Measurements from ENCODE around the gene SLC16A3. TPM values are rescaled to one million over a fixed set of nuclear protein-coding genes. Genes with fewer than 3 reads are reported as not detected.

SLC16A3 gene
- total RNA-seq, 1 donor = 44.6 TPM

DNA sequence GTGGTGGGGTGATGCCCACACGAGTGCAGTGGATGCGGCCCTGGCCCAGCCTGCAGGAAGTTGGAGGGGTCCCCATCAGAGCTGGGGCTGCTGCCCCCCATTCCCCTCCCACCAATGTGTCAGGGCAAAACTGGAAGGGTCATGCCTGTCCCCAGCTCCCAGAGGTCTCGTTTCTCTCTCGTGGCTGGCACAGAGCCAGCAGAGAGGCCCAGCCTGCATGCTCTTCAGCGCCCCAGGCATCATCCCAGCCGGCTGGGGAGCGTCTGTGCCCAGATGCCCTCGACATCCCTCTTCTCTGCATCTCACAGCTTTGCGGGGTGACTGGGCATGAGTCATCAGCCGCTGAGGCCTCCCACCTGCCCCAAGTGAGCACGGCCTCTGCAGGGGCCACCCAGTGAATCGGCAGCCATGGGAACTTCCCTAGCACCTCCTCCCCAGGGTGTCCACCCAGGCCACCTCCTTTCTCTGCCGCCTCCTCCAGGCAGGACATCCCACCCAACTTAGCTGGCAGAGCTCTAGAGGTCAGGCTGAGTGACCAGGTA is 54.4 kb downstream of the SLC16A3 start:
- peak; percentile 49 for DNase-seq (ENCODE audit: low read depth)
- no peak overlapping the region for H3K4me3 ChIP-seq (ENCODE audit: low read depth, low read length)
- TF ChIP-seq, protein P1, sequence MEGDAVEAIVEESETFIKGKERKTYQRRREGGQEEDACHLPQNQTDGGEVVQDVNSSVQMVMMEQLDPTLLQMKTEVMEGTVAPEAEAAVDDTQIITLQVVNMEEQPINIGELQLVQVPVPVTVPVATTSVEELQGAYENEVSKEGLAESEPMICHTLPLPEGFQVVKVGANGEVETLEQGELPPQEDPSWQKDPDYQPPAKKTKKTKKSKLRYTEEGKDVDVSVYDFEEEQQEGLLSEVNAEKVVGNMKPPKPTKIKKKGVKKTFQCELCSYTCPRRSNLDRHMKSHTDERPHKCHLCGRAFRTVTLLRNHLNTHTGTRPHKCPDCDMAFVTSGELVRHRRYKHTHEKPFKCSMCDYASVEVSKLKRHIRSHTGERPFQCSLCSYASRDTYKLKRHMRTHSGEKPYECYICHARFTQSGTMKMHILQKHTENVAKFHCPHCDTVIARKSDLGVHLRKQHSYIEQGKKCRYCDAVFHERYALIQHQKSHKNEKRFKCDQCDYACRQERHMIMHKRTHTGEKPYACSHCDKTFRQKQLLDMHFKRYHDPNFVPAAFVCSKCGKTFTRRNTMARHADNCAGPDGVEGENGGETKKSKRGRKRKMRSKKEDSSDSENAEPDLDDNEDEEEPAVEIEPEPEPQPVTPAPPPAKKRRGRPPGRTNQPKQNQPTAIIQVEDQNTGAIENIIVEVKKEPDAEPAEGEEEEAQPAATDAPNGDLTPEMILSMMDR (IDR thresholded peaks at IDR 0.05; ENCODE audit: insufficient read depth, low read length) = no peak

DNA sequence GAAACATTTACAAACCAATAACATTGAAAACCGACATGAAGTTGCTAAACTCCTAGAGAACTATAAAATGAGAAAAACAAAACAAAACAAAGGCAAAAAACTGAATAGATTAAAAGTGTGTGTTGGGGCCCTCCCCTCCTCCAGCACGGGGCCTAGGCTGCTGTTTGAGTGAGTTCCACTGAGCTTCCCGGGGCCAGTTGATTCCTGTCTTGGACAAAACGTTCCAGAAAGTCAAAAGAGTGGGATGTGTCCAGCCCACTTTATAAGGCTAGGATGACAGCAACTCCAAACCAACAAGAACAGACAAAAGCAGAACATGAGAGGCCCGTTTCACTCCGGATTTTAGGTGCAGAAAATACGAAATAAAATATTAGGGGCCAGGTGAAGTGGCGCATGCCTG is 56.3 kb downstream of the SLC16A3 start:
- H3K4me3 ChIP-seq (ENCODE audit: low read depth, low read length) = no peak overlapping the region
- no peak for DNase-seq (ENCODE audit: low read depth)
- TF ChIP-seq, protein P1 (IDR thresholded peaks at IDR 0.05; ENCODE audit: insufficient read depth, low read length) = no peak

DNA sequence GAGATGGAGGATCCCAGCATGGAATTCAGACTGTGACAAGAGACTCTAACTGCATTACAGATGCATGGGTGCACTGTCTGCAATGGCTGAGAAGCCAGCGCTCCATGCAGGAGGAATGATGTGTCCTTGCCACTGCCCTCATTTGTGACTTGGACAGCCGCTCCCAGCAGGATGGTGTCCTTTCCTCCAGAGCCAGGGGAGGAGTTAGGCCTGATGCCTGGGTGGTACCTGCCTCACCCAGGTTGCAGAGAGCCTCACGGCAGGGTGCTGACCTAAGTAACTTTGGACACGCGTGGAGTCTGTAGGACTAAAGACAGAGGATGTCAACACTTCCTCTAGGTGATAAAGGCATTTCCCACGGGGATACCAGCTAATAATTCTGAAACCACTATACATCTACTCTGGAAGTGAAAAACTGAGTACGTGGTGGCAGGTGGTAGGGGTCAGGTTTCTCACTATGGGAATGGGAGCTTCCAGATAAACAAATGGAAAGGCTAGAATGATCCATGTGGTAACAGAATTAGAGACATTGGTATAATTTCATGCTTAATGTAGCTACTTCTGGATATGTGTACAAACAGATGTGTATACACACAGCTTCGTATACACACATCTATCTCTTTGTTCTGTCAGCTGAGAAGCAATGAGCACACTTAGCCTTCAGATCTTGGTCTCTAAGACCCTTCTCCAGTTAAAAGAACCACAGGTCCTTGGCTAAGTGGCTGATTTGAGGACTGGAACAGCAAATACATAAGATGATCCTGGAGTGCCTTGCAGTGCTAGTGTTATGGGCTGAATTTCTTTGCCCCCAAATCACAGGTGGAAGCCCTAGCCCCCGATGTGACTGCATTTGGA is 58.4 kb downstream of the SLC16A3 start:
- no peak for DNase-seq (ENCODE audit: low read depth)
- TF ChIP-seq, protein P1 (IDR thresholded peaks at IDR 0.05; ENCODE audit: insufficient read depth, low read length) = no peak
- H3K4me3 ChIP-seq (ENCODE audit: low read depth, low read length) = no peak overlapping the region

DNA sequence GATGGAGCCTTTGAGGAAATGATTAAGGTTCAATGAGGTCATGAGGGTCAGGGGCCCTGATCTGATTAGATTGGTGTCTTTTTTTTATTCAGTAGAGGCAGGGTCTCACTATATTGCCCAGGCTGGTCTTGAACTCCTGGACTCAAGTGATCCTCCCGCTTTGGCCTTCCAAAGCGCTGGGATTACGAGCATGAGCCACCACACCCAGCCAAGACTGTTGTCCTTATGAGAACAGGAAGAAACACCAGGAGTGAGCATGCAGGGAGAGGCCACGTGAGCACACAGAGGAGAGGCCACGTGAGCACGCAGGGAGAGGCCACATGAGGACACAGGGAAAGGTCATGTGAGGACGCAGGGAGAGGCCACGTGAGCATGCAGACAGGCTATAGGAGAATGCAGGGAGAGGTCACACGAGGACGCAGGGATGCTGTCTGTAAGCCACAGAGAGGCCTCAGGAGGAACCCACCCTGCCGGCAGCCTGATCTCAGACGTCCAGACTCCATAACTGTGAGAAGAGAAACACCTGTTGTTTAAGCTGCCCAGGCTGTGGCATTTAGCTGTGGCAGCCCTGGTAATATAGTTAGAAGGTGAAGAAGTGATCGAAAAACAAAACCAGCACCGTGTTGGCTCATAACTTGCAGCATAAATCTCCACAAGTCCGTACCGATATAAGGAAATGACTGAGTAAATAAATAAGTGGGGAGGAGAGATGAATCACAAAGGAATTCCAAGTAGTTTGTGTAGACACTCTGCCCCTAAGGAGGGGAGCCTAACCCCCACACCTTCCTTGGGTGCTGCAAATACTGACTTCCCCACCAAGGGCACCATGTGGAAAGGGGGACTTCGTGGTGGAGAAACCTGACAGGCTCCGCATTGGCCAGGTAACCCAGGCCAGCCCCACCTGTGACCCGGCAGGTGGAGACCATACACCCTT is 59.3 kb downstream of the SLC16A3 start:
- H3K4me3 ChIP-seq (ENCODE audit: low read depth, low read length) = no peak overlapping the region

More for the DNA sequence above, 59.3 kb downstream of the SLC16A3 start:
- TF ChIP-seq, protein P1 (IDR thresholded peaks at IDR 0.05; ENCODE audit: insufficient read depth, low read length) = no peak
- DNase-seq (ENCODE audit: low read depth) = peak; percentile 75

Other genes starting within 250 kb of the SLC16A3 start
- 27.6 and 41.8 TPM in 2 replicates for gene CENPX, start 206.2 kb upstream of the SLC16A3 start, total RNA-seq (ENCODE audit: low replicate concordance)
- 15.5 and 22.0 TPM in 2 replicates for gene LRRC45, start 205.7 kb upstream of the SLC16A3 start, total RNA-seq (ENCODE audit: low replicate concordance)
- 6.2 and 13.5 TPM in 2 replicates for gene RAC3, start 197.4 kb upstream of the SLC16A3 start, total RNA-seq (ENCODE audit: low replicate concordance)
- gene DCXR, start 191.3 kb upstream of the SLC16A3 start, total RNA-seq (ENCODE audit: low replicate concordance) = 29.3 and 101 TPM in 2 replicates
- gene RFNG, start 177.2 kb upstream of the SLC16A3 start, total RNA-seq (ENCODE audit: low replicate concordance) = 32.0 and 33.3 TPM in 2 replicates
- gene GPS1, start 177.1 kb upstream of the SLC16A3 start, total RNA-seq (ENCODE audit: low replicate concordance) = 77.5 and 85.5 TPM in 2 replicates
- gene DUS1L, start 163.2 kb upstream of the SLC16A3 start, total RNA-seq (ENCODE audit: low replicate concordance) = 33.8 and 62.3 TPM in 2 replicates
- 65.2 and 100 TPM in 2 replicates for gene FASN, start 130.8 kb upstream of the SLC16A3 start, total RNA-seq (ENCODE audit: low replicate concordance)
- gene CCDC57, start 16.2 kb upstream of the SLC16A3 start, total RNA-seq (ENCODE audit: low replicate concordance) = 15.2 and 37.4 TPM in 2 replicates
- 28.9 and 52.7 TPM in 2 replicates for gene CSNK1D, start 44.7 kb downstream of the SLC16A3 start, total RNA-seq (ENCODE audit: low replicate concordance)
- gene CD7, start 88.6 kb downstream of the SLC16A3 start, total RNA-seq (ENCODE audit: low replicate concordance) = not detected in 2 replicates
- 9.8 and 34.2 TPM in 2 replicates for gene SECTM1, start 104.7 kb downstream of the SLC16A3 start, total RNA-seq (ENCODE audit: low replicate concordance)
- not detected in 2 replicates for gene TEX19, start 130.2 kb downstream of the SLC16A3 start, total RNA-seq (ENCODE audit: low replicate concordance)
- not detected in 2 replicates for gene UTS2R, start 142.7 kb downstream of the SLC16A3 start, total RNA-seq (ENCODE audit: low replicate concordance)
- 9.4 and 30.0 TPM in 2 replicates for gene HEXD, start 189.3 kb downstream of the SLC16A3 start, total RNA-seq (ENCODE audit: low replicate concordance)
- gene OGFOD3, start 189.5 kb downstream of the SLC16A3 start, total RNA-seq (ENCODE audit: low replicate concordance) = 18.7 and 80.2 TPM in 2 replicates
- gene CYBC1, start 221.7 kb downstream of the SLC16A3 start, total RNA-seq (ENCODE audit: low replicate concordance) = 46.4 and 119 TPM in 2 replicates
- 27.9 and 35.0 TPM in 2 replicates for gene NARF, start 229.7 kb downstream of the SLC16A3 start, total RNA-seq (ENCODE audit: low replicate concordance)

Measured in fibroblast of the aortic adventitia (primary cell).